ENCODE data around the gene ADGRL3. TPM values are rescaled to one million over a fixed set of nuclear protein-coding genes. Genes with fewer than 3 reads are reported as not detected.

The ADGRL3 gene
- total and polyA plus RNA-seq, 12 donors = 2.4 to 182 (median 22.1) TPM

DNA sequence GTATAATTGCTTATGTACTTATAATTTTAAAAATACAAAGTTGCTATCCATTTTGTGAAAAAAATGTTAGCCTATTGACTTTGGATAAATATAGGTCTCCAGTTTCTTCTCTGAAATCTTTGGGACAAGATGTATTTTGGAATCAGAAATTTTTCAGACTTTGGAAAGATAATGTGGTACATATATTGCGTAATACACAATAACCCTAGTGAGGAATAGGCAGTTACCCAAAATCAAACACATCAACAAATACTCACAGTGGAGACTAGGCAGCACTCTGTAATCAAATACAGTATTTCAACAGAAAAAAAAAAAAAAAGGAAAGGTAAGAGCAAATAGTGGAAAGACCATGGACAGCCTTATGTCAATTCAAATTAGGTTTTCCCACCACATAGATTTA lies 796.8 kb downstream of the ADGRL3 start:
- Histone ChIP-seq H3K27me3 (no peaks in the 10 kb centered on the region), H3K9me3 (replicated peaks in 1 of 3) (no peaks in the 10 kb centered on the region), H3K4me1 (replicated peaks in 1 of 2) (no peaks in the 10 kb centered on the region), H3K4me3 (no peak overlapping the region), H3K27ac (no peak overlapping the region), H3K36me3 (replicated peaks in 1 of 2) (no peaks in the 10 kb centered on the region)
- no peak for DNase-seq
- TF ChIP-seq, protein P1, sequence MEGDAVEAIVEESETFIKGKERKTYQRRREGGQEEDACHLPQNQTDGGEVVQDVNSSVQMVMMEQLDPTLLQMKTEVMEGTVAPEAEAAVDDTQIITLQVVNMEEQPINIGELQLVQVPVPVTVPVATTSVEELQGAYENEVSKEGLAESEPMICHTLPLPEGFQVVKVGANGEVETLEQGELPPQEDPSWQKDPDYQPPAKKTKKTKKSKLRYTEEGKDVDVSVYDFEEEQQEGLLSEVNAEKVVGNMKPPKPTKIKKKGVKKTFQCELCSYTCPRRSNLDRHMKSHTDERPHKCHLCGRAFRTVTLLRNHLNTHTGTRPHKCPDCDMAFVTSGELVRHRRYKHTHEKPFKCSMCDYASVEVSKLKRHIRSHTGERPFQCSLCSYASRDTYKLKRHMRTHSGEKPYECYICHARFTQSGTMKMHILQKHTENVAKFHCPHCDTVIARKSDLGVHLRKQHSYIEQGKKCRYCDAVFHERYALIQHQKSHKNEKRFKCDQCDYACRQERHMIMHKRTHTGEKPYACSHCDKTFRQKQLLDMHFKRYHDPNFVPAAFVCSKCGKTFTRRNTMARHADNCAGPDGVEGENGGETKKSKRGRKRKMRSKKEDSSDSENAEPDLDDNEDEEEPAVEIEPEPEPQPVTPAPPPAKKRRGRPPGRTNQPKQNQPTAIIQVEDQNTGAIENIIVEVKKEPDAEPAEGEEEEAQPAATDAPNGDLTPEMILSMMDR (IDR thresholded peaks at IDR 0.05) = no peak
- no peak for TF ChIP-seq POLR2A (IDR thresholded peaks at IDR 0.05)
- 82 to 97% (median 94%) methylated on average over 1 of the region's 1 CpG for WGBS, 4 donors
- intact Hi-C loops (cut with DNase I) = no loop called here

DNA sequence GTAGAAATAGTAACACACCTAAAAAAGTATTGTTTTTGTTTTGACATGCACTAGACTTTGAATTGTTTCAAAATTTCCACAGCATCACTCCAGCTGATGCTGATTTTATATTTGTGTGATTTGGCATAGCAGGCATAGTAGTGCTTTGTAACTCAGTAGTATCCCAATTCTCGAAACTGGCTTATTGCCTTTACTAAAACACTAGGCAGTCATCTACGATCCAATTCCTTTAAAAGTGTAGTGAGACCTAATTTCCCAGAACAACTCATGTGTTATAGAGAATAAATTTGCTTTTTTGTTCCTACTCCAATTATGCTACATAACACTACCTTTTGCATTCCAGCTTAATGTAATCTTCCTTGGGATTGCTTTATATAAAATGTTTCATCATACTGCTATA lies 797.7 kb downstream of the ADGRL3 start:
- Histone ChIP-seq H3K9me3 (replicated peaks in 1 of 3) (no peaks in the 10 kb centered on the region), H3K4me1 (replicated peaks in 1 of 2) (no peaks in the 10 kb centered on the region), H3K27ac (no peak overlapping the region), H3K36me3 (replicated peaks in 1 of 2) (no peaks in the 10 kb centered on the region), H3K27me3 (no peaks in the 10 kb centered on the region), H3K4me3 (no peak overlapping the region)
- WGBS, 4 donors = 81 to 92% (median 88%) methylated on average over 2 of the region's 2 CpGs
- no peak for TF ChIP-seq POLR2A (IDR thresholded peaks at IDR 0.05)
- TF ChIP-seq, protein P1 (IDR thresholded peaks at IDR 0.05) = no peak
- intact Hi-C loops (cut with DNase I) = no loop called here
- no peak for DNase-seq

DNA sequence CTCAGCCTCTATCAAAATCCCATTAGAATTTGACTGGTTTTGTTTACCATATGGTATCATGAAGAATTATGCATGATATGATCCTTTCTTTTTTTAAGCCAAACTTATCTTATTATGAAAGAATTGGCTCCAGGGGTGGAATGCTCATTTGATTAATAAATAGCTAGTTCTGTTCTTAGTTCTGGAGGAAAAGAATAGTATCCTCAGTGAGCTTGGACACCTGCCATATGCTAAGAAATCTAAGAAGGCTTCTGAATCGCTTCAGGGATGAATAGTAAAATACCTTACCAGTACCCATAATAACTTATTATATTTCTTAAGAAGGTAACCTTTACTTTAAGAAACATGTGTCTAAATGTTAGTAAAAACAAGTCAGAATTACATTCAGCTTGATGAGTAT lies 803.6 kb downstream of the ADGRL3 start:
- 48 to 75% (median 61%) methylated on average over 1 of the region's 1 CpG for WGBS, 4 donors
- H3K27ac ChIP-seq = no peak overlapping the region
- intact Hi-C loops (cut with DNase I) = no loop called here
- no peak for DNase-seq
- H3K4me3 ChIP-seq = no peak overlapping the region
- TF ChIP-seq, protein P1 (IDR thresholded peaks at IDR 0.05) = no peak
- TF ChIP-seq POLR2A (IDR thresholded peaks at IDR 0.05) = no peak
- no peaks in the 10 kb centered on the region for H3K27me3 ChIP-seq
- H3K4me1 ChIP-seq (replicated peaks in 1 of 2) = no peaks in the 10 kb centered on the region
- H3K9me3 ChIP-seq (replicated peaks in 1 of 3) = no peaks in the 10 kb centered on the region
- H3K36me3 ChIP-seq (replicated peaks in 1 of 2) = no peaks in the 10 kb centered on the region

DNA sequence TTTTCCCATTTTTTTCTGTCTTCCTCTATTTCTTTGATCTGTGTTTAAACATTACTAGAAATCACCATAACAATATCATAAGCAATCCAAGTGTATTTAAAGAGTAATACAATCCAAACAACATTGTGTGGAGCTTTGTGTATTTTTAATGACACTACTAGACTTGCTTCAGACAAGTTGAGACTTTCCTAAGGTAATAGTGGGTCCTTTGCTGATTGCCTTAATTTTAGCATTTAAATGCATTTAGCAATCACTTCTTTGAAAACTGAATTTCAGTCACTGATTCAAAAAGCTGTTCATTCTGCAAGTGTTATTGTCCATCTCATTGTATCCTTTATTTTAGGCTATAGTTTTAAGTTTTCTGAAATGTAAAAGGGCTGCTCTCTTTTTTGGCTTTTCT lies 804.8 kb downstream of the ADGRL3 start:
- no peaks in the 10 kb centered on the region for H3K36me3 ChIP-seq (replicated peaks in 1 of 2)
- intact Hi-C loops (cut with DNase I) = no loop called here
- no peaks in the 10 kb centered on the region for H3K27me3 ChIP-seq
- no peaks in the 10 kb centered on the region for H3K4me1 ChIP-seq (replicated peaks in 1 of 2)
- no peaks in the 10 kb centered on the region for H3K9me3 ChIP-seq (replicated peaks in 1 of 3)
- no peak for TF ChIP-seq POLR2A (IDR thresholded peaks at IDR 0.05)
- TF ChIP-seq, protein P1 (IDR thresholded peaks at IDR 0.05) = no peak
- no peak overlapping the region for H3K4me3 ChIP-seq
- no peak overlapping the region for H3K27ac ChIP-seq
- no peak for DNase-seq

Measured in adrenal gland (tissue), 12 donors.